Stimulated activated CD4-positive, alpha-beta T cell treated with anti-CD3 and anti-CD28 coated beads, Interleukin-12 subunit alpha, Interleukin-12 subunit beta, amount 100 ng/mL, for 4 hours (primary cell): Measurements from ENCODE around the gene IRF3.

Experiments used
- DNase-seq: peaks from one replicate; pipeline ENCODE4 v3.0.0-alpha.2; 2020

The IRF3 gene

GRCh38 chr19:49665036-49665350 is 664 bp downstream of the IRF3 start:
- DNase-seq, result no peak

DNA sequence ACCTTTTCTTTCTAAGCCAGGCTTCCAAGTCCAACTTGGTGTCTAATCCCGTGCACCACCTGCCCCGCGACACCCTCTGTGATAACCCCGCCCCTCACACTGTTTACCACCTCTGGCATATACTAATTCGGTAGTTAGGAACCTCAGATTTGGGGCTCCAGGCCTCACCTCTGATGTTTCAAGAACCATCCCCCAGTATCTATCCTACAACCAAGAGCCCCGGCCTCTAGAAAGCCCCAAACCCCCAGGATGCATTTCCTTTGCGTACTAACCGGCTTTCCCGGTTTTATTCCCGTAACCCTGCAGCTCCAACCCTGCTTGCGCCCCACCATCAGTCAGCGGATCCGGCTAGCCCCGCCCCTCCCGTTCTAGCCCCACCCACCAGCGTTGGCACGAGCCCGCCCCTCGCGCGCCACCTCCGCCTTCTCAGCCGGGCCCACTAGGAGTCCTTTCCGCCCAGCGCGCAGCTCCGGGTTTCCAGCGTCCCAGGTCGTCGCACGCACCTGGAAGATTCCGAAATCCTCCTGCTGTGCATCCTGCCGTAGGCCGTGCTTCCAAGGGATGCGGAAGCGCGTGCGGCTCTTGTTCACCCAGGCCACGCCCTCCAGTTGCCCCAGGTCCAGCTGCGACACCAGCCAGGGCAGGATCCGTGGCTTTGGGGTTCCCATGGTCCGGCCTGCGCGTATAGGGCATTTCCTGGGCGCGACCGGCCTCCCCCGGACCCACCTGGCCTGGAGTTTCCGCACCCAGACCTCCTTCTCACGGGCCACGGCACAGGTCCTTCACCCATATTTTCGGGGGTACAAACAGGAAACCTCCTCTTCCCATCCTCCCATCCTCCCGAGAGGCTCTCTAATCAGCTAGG is 1.3 kb downstream of the IRF3 start:
- peak; percentile 95 for DNase-seq

- no peak for DNase-seq
Measured at GRCh38 chr19:49663224-49663623, 2.4 kb downstream of the IRF3 start.

GRCh38 chr19:49662011-49662410 is 3.6 kb downstream of the IRF3 start:
- DNase-seq, result no peak

- DNase-seq, result no peak
Measured at GRCh38 chr19:49660338-49660961, 5.2 kb downstream of the IRF3 start.

- DNase-seq, result no peak
Measured at GRCh38 chr19:49658566-49659442, 6.9 kb downstream of the IRF3 start.

DNA sequence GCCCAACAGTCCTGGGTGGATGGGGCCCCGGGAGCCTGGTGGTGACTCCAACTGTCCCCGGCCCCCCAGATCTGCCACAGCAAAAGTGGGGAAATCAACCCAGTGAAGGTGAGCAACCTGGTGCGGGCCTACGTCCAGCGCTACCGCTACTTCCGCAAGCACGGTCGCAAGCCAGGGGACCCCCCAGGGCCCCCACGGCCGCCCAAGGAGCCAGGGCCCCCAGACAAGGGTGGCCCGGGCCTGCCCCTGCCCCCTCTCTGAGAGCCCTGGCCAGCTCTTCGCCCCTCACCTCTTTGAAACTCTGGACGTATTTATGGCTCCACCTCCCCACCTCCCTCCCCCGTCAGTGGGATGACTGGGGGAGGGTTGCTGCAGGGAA is 7.5 kb downstream of the IRF3 start:
- no peak for DNase-seq

DNA sequence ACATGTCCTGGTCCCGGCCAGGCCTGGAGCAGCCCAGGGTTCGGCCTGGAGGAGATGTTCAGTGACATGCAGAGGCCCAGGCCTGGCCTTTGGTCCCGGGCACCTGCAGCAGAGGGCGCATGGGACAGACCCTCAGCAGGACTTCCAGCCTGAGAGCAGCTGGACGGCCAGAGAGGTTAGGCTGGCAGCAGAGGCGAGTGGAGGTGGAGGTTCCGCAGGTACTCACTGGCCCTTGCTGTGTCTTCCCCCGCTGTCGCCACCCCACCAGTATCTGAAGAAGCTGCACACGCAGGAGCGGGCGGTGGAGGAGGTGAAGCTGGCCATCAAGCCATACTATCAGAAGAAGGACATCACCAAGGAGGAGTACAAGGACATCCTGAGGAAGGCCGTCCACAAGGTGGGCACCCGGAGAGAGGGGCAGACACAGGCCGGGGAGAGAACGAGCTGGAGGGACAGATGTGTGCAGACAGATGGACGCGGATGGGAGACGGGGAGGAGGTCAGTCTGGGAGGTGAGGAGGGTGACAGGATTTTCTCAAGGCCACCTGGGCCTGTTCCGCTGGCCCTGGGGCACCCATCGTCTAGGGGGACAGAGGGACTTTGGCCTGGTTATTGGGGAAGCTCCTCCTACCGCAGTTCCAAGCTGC is 8.0 kb downstream of the IRF3 start:
- no peak for DNase-seq

DNA sequence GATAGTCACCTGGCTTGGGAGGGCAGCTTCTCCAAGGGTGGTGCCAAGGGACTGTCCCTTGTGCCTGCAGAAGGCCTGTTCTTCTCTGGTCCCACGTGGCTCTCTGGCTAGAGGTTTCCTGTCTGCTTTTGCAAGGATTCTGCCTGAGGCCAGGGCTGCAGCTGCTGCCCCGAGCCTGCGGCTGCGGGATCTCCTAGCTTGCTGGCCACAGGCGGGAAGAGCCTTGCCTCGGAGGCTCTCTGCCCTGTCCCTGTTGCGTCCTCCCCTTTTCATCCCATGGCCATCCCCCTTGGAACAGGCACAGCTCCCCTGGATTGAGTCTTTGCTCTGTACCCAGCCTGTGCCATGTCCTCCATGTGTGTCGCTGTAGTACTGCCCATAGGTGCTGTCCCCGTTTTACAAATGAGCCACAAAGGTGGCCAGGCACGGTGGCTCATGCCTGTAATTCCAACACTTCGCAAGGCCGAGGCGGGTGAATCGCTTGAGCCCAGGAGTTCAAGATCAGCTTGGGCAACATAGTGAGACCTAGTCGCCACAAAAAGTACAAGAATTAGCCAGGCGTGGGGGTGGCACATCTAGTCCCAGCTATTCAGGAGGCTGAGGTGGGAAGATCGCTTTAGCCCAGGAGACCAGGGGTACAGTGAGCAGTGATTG is 9.1 kb downstream of the IRF3 start:
- DNase-seq, result no peak

GRCh38 chr19:49655570-49656455 is 9.8 kb downstream of the IRF3 start:
- DNase-seq, result no peak

DNA sequence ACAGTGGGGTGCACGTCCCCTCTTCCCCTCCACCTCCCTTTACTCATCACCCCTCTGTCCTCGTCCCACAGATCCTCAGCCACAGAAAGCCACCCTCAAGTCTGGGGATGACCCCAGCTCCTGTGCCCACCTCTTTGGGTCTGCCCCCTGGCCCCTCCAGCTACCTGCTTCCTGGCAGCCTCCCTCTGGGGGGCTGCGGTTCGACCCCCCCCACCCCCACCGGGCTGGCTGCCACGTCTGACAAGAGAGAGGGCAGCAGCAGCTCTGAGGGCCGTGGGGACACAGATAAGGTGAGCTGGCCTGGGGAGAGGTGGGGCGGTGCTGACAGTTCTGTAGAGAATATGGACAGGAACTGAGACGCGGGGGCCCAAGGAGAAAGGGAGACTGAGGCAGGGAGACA is 11.1 kb downstream of the IRF3 start:
- DNase-seq, result no peak

- no peak for DNase-seq
Measured at GRCh38 chr19:49653466-49653806, 12.2 kb downstream of the IRF3 start.

DNA sequence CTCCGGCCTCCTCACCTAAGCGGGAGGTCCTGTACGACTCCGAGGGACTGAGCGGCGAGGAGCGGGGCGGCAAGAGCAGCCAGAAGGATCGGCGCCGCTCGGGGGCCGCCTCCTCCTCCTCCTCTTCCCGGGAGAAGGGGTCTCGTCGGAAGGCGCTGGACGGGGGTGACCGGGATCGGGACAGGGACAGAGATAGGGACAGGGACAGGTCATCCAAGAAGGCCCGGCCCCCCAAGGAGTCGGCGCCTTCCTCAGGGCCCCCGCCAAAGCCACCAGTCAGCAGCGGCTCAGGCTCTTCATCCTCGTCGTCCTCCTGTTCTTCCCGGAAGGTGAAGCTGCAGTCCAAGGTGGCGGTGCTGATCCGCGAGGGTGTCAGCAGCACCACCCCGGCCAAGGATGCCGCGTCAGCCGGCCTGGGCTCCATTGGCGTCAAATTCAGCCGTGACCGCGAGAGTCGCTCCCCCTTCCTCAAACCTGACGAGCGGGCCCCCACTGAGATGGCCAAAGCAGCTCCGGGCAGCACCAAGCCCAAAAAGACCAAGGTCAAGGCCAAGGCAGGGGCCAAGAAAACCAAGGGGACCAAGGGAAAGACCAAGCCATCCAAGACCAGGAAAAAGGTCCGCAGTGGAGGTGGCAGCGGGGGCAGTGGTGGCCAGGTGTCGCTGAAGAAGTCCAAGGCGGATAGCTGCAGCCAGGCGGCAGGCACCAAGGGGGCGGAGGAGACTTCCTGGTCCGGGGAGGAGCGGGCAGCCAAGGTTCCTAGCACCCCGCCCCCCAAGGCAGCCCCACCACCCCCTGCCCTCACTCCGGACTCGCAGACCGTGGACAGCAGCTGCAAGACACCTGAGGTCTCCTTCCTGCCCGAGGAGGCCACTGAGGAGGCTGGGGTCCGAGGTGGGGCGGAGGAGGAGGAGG is 12.8 kb downstream of the IRF3 start:
- no peak for DNase-seq

DNA sequence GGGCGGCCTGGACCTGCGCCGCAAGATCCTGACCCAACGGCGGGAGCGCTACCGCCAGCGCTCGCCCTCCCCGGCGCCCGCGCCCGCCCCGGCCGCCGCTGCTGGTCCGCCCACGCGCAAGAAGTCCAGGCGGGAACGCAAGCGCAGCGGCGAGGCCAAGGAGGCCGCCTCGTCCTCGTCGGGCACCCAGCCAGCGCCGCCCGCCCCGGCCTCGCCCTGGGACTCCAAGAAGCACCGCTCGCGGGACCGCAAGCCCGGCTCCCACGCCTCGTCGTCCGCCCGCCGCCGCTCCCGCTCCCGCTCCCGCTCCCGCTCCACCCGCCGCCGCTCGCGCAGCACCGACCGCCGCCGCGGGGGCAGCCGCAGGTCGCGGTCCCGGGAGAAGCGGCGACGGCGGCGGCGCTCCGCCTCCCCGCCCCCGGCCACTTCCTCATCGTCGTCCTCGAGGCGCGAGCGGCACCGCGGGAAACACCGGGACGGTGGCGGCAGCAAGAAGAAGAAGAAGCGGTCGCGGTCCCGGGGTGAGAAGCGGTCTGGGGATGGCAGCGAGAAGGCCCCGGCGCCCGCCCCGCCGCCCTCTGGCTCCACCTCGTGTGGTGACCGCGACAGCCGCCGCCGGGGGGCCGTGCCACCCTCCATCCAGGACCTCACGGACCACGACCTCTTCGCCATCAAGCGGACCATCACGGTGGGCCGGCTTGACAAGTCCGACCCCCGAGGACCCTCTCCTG is 13.7 kb downstream of the IRF3 start:
- DNase-seq, result no peak

- no peak for DNase-seq
Measured at GRCh38 chr19:49651029-49651819, 14.4 kb downstream of the IRF3 start.

DNA sequence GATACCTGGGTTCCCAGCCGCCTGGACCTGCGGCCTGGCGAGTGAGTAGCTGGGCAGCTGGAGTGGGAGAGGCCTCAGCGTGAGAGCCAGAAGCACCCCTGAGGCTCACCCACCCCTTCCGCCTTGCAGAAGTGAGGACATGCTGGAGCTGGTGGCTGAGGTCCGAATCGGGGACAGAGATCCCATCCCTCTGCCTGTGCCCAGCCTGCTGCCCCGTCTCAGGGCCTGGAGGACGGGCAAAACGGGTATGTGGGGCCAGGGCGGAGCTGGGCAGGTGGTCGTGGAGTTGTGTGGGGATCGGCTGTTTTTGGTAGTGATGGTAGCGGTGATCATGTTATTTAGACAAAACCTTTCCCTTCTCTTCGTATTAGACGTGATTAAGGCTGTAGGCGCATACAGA is 19.1 kb downstream of the IRF3 start:
- DNase-seq, result no peak

DNA sequence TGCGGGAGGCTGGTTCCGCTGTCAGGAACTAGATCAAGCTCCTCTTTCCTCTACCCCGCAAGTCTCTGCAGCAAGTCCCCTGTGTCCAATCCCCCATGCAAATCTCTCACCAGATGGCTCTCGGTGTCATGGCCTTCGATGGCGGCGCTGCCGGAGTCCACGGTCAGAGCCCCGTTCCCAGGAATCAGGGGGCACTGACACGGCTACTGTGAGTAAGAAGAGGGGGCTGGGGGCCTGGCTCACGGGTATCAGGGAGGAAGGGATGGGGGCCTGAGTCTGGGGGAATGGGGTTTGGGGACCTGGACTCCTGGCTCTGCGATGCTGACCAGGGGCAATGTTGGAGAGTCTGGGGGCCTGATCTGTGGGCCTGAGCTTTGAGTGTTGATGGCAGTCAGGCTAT is 19.7 kb downstream of the IRF3 start:
- no peak for DNase-seq

- no peak for DNase-seq
Measured at GRCh38 chr19:49645592-49645991, 20.1 kb downstream of the IRF3 start.

DNA sequence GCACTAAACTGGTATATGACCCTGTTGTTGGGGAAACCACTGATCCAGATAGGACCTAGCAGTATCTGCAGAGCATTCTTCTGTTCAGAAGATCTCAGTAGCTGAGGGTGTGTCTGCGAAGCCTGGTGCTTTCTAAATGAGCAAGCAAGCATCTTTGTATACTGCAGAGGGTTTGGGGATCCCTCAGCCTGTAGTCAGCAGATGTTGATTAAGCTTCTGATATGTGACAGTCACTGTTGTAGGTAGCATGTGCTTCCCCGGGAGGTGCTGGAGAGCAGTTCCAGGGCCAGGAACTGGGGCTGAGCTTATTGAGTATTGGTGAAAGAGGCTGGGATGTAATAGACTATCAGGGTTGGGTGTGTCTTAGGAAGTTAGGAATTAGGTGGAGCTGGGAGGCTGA is 22.2 kb downstream of the IRF3 start:
- DNase-seq, result no peak
